CD4-positive, alpha-beta T cell treated with Interleukin-4 for 1 hour (primary cell): ENCODE measurements around the gene TOR1AIP2.
A peak's percentile ranks its signal among the peaks of the same experiment; 100 is the strongest.

Source experiments
- DNase-seq, 2 donors: peaks; one replicate each; pipeline ENCODE4 v3.0.0-alpha.2; 2020 to 2022

Gene TOR1AIP2

DNA sequence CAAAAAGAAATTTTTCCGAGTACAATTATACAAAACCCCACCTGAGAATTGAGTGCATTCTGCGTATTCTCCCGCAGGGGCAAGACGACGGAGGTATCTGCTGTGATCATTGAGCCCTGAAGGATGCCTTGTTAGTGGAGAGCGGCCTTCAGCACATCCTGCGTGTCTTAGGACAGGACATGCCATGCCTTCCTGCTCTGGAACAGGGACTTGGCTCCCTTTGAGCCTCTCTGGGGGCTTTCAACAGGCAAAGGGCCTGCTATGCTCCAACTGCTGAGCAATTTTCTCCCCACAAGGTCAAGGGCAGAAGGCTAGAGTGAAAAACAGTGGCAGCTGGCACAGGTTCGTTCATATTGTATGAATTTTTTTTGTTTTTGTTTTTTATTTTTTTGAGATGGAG is 52.4 kb downstream of the TOR1AIP2 start:
- no peak for DNase-seq

DNA sequence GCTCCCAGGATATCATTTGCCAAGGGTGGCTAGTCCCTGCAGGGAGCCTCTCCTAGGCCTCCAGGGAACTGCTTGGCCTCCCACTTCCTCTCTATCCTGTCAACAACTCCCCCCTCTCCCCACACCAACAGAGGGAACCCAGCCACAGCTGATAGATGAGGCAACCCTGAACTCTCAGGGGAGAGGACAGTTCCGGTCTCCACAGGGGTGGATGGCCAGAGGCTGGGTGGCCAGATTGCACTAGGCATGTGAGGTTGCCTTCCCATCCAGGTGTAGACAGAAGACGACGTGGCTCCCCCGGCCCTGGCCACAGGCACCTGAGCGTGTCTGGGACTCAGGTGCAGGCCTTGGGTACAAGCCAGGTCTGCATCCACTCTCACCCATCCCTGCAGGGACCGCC is 53.3 kb downstream of the TOR1AIP2 start:
- no peak for DNase-seq

DNA sequence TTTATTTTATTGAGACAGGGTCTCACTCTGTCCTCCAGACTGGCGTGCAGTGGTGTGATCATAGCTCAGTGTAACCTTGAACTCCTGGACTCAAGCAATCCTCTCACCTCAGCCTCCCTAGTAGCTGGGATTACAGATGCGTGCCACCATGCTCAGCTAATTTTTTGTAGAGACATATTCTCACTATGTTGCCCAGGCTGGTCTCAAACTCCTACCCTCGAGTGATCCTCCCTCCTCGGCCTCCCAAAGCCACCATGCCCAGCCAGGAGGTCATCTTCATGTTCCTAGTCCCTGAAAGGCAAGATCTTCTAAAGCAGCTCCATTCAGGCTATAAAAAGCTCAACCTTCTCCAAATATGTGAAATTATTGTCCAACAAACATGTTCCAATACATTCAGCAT is 53.9 kb downstream of the TOR1AIP2 start:
- DNase-seq, result no peak

DNA sequence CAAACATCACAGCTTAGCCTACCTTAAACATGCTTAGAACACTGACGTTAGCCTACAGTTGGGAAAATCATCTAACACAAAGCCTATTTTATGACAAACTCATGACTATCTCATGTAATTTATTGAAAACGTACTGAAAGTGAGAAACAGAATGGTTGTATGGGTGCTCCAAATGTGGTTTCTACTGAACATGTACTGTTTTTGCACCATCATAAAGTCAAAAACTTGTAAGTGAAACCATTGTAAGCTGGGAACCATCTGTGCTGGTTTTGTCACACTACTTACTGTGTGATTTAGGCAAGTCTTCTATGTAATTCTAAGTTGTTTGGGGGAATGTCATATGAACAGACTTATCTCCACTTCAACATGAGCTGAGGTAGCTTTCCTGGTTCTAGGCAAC is 55.5 kb downstream of the TOR1AIP2 start:
- no peak for DNase-seq

DNA sequence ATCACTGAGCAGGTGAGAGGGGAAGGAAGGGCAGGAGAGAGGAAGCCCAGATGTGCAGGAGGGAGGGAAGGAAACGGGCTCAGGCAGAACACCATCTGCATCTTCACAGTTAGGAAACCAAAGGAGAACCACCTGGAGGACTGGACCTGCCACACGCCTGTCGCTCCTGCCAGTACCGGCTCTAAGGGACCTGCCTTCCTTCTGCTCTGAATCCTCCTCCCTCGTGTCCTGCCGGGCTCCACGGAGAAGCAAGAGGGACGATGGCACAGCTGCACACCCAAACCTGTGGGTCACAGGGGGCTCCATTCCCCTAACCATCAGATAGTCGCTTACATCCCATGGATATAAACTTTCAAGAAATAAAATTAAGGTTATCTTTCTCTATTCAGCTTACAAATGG is 56.1 kb downstream of the TOR1AIP2 start:
- DNase-seq, result no peak

DNA sequence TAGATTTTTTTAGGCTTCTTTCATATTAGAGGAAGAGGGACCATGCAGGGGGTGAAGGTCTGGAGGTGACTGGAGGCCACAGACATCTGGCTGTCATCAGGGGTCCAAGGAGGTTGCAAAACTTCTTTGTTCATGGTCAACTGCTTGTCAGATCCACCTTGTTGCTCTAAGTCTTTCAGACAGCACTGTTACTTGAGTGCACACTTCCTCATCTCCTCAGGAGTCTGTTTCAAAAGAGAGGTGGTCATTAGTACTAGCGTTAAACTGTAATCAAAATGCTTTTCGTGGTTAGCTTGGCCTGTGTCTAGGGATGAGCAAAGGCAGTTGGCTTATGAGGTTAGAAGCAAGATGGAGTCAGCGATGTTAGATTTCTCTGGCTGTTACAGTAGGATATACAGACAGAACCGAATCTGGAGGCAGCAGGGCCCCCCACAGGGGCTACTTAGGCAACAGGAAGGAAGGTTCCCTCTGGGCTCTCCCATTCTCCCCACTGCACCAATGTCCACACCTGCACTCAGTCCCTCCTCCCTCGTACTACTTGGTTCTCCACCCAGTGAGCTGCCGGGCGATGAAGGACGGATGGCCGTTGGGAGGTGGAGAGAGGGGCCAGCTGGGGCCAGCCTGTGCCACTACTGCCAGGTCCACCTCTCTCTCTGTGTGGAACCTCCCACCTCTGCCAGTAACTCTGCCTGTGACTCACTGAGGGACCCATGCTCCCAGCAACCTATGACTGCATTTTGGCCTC is 57.2 kb downstream of the TOR1AIP2 start:
- DNase-seq, result no peak

DNA sequence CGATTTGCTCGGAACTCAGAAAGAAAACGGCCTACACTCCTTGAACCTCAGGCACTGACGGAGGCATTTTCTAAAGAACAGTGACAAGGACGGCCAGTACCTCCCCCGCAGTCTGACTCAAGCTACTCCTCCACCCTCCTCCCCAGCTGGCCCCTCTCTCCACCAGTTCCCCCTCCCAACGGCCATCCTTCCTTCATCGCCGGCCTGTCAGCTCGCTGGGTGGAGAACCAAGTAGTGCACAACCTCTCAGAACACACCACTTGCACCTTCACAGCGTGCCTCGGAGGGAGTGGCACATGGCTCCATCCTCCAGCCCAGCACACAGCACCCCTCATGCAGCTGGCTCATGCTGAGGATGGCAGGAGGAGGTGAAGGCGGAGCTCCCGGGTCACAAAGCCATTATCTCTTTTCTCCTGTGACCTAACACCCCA is 58.8 kb downstream of the TOR1AIP2 start:
- DNase-seq, result no peak

DNA sequence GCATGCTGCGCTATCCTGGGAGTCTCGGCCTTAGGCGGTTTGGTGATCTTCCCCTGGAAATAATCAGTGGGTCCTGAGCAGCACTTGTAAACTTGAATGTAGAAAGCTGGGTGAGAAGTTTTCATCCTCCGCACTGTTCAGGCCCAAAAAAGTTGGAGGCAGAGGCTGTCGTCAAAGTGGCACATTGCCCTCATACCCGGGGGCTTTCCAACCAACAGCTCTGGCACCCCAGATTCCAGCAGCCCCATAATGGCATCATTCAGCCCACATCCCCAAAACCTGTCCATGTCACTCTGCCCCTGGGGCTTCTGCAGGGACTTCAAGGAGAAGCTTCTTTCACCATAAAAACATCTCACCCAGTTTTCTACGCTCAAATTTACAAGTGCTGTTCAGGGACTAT is 59.3 kb downstream of the TOR1AIP2 start:
- no peak for DNase-seq

DNA sequence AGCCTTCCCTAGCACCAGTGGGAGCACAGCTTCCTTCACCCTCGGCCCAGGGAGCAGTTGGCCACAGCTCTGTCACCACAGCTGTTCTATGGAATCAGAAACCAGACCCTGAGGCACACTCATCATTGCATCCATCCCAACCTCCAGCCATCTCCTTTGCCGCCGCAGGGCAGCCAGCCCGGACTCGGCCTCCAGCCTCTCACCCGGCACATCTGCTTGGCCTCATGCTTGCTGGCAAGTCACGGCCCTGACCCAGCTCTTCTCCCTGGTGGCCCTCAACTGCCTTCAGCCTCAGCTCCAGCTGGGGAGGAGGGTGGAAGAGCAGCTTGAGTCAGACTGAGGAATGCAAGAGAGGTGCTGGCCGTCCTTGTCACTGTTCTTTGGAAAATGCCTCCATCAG is 59.8 kb downstream of the TOR1AIP2 start:
- no peak for DNase-seq

DNA sequence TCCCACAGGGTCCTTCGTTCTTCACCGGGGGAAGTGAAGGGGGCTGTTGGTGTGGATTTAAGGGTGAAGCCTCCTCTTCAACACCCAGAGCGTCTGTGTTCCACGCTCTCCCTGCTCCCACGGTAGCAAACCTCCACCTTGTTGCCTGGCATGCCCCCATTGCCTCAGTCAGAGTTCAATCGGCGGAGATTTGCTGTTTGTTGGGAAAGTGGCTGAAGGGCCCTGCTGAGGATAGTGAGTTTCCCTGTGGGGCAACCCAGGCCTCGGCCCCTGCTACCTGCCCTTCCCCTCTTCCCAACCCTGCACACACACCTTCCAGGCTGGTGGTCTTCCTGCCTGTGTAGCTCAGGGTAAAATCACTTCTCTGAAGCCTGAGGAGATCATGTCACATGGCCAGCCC is 60.5 kb downstream of the TOR1AIP2 start:
- DNase-seq, result no peak

DNA sequence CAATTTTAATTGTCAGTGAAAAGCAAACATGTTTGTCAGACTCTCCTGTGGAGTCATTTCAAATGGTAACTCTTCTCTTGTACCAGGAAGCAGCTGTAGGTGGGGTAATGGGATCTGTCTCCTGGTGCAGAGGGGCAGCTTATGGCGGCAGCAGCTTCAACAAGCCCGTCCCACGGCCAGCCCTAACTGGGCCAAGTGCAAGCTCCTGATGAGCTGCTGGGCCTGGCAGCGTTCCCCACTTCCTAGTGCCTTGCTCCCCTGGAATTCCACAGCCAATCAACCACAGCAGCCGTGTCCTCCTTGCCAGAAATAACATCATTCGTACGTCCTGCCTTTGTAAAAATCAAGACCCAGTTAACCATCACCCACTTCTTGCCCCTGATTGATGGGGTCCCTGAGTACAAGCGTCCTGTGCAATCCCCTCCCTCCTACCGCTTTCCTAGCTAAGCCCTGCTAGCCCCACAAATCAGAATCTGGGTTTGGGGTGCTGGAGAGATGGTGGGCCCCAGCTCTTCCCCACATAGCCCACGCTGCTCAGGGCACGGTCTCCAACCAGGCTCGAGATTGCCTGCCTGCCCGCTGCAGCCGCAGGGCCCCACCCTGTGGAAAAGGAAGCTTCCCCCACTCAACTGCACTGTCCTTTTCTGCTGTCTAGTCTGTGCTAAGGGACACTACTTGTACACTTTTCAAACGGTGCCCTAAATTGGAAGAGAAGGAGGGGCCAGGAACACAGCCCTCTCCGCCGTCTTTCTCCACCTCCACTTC is 61.2 kb downstream of the TOR1AIP2 start:
- DNase-seq, result no peak

DNA sequence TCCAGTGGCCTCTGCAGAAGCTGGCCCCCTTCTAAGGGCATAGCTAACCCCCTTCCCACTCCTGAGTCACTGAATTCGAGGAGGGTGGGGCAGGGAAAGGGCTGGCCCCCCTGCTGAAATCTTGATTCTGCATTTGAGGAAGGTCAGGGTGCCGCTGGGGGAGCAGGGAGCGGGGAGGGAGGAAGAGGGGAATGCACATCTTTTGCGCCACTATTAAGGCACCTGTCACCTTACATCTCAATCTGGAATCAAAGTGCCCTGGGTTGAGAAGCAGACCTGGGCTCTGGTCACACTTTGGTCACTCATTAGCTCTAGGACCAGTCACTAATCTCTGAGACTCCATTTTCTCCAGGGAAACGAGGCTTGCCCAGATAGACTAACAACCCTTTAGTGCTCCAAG is 62.0 kb downstream of the TOR1AIP2 start:
- DNase-seq, result no peak

DNA sequence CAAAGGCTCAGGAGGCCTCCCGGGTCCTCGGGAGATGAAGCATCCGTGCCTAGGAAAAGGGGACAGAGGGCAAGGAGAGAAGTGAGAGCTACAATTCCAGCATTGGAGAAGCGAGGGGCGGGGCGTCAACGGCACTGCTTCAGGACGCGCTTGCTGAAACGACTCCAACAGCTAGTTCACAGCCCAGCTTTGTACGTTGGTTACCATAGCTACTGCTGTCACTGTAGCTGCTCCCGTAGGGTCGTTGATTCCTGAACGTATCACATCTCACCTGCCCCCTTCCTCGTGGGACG is 63.1 kb downstream of the TOR1AIP2 start:
- no peak for DNase-seq

DNA sequence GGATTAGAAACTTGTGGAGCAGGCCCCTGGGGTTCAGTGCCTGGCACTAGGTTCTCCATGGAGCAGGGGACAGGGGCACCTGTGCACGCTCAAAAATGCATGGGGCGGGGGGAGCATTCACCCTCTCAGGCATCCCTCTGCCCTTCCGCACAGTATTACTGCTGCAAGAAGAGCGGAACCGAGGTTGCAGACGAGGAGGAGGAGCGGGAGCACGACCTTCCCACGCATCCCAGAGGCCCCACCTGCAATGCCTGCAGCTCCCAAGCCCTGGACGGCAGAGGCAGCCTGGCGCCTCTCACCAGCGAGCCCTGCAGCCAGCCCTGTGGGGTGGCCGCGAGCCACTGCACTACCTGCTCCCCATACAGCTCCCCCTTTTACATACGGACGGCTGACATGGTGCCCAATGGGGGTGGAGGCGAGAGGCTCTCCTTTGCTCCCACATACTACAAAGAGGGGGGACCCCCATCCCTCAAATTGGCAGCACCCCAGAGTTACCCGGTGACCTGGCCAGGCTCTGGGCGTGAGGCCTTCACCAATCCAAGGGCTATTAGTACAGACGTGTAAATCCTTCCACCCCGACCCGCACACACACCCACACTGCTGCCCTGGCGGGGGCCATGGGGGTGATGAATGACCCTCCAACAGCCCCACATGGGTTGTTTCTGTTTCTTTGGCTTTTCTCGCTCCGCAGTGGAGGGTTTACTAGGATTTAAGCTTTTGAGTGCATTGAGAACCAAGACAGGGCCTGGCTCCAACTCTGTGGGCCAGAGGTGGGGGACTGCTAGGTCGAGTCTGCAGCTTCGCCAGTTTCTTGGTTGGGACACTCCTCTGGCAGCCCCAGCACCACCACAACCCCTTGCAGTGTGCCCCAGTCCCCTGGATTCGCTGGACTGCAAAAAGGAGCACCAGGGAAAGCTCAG is 63.7 kb downstream of the TOR1AIP2 start:
- DNase-seq, result no peak

DNA sequence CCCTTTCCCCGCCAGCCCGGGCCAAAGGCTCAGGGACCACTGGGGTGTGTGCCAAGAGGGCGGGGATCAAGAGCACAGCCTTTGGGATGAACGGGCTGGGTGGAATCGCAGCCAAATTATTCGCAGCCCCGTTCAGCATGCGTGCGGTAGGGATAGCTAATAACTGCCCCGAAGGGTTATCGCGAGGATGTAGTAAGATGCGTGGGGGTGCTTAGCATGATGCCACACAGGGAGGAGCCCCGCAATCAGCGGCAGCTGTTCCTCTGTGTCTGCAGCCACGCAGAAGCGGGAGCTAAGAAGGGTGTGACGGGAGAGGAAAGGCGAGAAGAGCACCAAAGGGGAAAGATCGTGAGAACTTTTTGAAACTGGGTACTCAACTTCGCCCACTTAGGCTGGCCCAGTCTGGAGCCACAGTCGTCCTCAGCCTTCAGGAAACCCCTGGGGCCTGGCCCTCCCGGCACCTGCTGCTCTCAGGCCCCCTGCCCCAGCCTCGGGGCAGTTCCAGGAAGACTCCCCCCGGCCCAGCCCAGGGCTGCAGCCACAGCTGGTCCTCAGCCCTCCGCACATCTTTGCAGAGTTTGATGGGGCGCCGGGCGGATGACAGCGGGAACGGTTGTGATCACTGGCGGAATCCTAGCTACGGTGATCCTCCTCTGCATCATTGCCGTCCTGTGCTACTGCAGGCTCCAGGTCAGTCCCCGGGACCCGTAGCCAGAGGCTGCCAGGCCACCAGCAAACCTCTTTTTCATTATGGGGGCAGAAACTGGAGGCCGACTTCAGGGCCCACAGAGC is 64.9 kb downstream of the TOR1AIP2 start:
- no peak for DNase-seq

DNA sequence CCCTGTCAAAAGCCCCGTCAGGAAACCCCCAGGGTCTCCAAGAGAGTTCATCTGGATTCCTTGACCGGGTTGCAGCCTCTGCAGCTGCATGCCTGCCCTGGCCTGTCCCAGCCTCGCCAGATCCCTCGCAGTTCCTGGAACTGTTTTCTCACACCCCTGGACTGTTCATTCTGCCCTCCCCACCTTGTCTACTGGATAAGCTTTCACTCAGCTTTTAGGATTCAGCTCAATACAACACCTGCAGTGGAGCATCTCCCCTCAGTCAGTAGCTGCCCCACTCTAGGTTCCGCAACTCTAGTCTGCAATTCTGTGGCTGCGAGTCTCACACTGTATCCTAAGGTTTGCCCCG is 67.3 kb downstream of the TOR1AIP2 start:
- no peak for DNase-seq

DNA sequence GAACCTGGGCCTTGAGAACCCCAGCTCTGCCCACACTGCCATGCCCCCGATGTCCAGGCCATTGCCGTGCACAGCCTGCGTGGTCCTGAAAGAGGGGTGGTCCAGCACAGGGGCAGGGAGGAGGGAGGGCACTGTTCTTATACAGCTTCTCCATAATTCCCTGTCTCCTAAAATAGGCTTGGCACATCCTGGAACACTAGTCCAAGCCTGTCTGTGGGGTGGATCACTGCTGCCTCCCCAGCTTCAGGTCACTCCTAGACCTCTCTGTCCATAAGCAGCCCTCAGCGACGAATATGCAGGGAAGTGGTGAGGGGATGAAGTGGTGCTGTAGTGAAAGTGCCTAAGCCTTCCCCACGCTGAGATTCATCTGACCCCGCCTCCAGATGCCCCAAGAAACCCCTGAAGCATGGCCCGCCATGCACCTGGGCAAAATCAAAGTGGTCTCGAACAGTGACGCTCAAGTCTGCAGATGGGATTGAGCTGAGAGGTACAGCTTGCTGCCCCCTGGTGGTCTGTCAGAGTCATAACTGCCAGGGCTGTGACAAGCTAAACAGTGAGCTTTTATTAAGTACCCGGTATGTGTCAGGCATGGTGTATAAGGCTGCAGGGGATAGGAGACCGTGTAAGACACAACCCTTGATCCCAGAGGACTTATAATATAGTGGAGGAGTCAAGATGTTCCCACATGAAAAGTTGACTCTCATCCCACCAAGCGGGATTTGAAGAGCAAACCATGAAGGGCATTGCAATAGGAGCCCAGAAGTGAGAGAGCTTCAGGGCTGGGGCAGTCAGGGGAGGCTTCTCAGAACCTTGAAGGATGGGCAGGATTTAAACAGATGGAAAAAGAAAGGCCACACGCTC is 67.9 kb downstream of the TOR1AIP2 start:
- peak; percentile 76 to 78 for DNase-seq

DNA sequence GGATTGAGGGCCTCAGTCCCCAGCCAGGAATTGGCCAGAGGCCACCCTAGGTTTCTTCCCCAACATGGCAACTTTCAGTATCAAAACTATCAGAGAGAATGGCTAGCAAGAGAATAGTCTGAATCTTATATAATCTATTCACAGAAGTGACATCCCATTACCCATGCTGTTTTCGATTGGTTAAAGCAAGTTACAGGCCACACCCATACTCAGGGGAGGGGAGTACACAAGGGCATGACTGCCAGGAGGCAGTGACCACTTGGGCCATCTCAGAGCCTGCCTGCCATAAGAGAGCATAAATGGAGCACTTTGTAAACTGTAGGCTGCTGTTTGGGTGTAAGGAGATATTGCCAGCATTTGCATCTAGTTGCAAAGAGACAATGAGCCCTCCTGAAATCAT is 69.1 kb downstream of the TOR1AIP2 start:
- no peak for DNase-seq

DNA sequence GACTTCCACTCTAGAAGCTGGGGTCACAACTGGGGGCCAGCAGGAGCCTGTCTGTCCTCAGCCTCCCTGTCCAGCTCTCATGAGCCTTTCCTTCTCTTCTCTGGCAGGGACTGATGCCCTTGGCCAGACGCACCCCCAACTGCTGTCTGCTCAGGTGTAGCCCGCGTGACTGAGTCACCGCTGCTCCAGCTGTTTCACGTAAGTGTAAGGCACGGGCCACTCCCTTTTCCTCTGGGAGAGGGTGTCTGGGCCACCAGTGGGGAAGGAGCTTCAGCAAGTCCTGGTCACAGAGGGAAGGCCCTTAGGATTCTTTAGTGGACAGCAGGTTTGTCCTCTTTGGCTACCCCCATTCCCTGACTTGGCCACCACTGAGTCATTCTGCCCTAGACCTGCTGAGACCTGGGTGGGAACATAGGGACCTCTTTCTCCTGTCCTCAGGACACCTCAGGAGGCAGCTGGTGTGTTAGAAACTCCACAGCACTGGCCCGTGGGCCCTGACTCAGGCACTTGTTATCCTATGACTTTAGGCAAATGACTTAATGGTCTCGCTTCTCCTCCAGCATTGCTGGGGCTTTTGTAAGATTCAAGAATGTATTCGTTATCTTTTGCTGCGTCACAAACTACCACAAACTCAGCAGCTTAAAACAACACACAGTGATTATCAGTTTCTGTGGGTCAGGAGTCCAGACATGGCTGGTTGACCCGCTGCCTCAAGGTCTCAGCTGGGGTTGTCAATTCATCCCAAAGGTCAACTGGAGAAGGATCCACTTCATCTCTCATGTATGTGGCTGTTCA is 69.7 kb downstream of the TOR1AIP2 start:
- DNase-seq, result no peak

DNA sequence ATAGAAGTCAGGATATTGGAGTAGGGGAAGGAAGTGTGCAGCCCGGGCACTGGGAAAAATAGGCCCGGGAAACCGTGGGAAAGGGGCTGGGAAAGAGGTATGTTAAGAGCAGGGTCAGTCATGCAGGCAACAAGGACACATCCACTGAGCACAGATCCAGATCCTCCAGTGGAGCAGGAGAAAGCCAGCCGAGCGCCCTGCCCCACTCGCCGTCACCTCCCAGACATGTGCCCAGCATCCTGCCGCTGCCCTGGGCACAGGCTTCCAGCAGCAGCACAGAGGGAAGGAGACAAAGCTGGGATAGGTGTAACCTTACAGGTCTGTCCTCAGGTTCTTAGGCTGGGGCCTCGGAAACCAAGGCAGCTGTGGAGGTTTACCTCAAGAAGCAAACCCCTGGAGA is 70.3 kb downstream of the TOR1AIP2 start:
- no peak for DNase-seq

DNA sequence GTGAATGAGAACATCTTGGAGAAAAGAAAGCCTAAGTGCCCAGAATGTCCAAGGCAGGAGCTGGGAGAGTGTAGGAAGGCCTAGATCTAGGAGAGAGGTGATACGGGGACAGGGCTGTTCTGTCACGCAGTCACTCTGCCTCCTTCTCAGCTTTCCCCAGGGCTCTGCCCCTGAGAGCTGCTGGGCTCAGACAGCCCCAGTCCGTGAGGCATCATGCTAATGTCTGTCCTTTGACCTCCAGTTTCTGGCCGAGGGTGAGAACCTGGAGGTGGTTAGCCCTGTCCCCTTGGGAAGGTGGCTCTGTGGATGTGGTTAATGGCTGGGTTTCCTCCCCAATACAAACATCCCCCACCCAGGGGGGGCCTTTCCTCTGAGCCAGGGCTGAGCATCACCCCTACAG is 71.3 kb downstream of the TOR1AIP2 start:
- DNase-seq, result no peak
